ENCODE measurements around the gene CAV3. TPM values are rescaled to one million over a fixed set of nuclear protein-coding genes. Genes with fewer than 3 reads are reported as not detected.

The CAV3 gene
- total RNA-seq, 1 donor from 2014 or later: 143 TPM

DNA sequence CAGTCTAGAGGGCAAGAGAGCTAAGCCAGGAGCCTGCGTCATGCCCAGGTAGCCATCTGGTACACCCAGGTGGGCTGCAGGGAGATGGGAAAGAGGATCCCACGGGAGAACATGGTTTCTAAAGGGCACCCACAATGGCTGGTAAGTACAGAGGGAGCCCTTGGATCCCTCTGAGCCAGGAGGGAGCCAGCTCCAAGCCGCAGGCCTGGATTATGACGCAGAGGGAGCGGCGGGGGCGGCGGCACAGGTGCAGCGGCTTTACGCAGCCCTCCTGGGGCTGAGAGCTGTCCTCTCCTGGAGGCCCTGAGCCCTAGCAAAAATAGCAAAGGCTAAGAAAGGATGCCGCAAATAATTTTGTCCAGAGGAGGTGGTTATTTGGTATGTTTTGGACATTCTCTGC lies 2.8 kb downstream of the CAV3 start:
- peak; percentile 59 for DNase-seq

DNA sequence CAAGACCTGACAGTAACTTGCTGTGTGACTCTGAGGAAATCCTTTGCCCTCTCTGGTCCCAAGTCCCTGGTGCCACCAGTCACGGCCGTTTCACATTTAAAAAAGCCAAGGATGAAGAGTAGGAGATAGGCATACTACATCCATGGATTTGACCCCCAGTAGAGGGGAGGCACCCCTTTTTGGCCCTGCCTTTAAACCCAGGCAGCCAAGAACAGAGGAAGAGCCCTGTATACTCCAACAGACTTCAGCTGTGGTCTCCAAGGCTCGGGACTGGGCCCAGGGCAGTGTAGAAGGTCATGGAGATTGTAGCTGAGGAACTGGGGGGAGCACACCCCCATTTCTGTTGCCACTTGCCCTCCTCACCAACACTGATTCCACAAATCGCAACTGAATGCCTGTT lies 3.7 kb downstream of the CAV3 start:
- no peak for DNase-seq

DNA sequence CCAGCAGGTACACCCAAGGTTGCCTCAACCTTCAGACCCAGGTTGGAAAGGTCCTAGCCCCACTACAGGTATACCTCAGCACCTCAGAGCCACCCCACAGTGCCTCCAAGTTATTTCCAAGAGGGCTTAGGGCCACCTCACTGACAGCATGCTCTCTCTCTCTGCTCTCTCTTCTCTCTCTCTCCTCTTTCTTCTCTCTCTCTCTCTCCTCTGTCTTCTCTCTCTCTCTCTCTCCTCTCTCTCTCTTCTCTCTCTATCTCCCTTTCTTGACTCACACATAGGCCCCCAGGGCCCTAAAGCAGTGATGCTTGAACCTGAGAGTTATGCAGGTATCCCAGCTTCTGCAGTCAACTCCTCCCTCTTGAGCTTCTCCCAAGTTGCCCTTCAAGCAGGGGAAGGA lies 4.2 kb downstream of the CAV3 start:
- no peak for DNase-seq

DNA sequence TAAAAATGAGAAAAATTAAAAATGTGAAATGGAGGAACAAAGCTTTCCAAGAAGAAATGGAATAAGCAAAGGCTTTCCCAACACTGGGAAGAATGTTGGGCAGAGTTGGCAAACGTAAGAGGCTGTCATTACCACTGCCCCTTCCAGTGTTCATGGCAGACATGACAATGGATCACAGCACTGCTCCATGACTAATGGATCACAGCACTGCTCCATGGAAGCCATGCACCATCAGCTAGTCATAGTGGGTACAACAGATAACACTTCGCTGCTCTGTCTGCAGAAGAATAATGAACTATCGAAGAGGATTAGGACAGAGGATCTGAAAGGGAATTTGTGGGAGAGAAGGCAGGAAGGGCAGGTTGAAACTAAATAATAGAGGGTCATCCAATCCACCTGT lies 5.0 kb downstream of the CAV3 start:
- no peak for DNase-seq

DNA sequence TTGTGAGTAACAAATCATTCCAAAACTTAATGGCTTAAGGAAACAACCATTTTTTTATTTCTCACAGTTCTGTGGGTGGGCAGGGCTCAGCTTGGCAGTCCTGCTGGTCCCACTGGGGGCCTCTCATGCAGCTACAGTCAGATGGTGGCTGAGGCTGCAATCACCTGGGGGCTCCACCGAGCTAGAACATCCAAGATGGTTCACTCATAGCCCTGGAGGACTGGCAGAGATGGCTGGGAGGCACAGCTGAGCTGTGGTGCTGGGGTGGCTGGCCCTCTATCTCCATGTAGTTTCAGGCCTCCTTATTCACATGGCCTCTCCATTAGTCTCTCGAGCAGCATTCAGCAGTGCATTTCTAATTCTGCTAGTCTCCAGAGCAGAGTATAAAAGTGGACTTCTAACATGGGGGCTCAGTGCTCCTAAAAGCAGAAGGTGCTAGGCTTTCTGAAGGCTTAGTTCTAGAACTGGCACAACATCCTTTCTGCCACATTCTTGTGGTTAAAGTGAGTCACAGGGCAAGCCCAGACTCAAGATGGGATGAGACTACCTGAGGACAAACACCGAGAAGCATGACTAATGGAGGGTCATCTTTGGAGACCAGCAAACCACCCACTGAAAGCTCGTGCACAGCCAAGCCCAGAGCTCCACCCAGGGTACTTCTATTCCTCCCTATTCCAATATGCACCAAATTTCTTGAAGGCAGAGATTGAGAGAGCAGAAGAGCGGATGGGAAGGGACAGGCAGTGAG lies 6.3 kb downstream of the CAV3 start:
- no peak for DNase-seq

DNA sequence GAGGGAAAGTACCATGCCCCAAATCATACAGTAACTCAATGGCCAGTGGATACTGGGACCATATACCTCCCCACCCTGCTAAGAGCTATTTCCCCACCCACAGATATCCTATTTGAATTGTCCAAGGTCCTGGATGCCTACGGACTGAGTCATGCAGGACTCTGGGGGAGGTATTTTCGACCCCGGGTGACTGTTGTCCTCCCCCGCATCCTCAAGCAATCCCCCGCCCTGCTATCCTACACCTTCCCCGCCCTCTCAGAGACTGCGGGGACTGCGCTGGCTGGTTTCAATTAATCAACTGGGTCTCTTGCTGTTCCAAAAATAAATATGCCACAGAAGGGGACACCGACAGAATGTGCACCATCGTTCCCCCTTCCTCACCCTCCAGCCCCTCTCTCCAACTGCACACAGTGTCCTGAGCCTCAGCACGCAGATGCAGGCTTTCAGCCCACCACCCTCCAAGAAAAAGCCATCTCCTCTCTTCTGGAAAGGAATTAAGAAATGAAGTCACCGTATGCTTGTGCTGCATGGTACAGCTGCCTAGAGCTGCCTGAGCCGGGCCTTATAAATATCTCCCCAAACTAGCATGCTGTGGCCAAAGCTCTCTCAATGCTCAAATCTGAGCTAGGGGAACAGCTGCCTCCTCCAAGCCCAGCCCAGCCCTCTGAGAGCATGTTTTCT lies 8.1 kb downstream of the CAV3 start:
- DNase-seq: peak; percentile 87

DNA sequence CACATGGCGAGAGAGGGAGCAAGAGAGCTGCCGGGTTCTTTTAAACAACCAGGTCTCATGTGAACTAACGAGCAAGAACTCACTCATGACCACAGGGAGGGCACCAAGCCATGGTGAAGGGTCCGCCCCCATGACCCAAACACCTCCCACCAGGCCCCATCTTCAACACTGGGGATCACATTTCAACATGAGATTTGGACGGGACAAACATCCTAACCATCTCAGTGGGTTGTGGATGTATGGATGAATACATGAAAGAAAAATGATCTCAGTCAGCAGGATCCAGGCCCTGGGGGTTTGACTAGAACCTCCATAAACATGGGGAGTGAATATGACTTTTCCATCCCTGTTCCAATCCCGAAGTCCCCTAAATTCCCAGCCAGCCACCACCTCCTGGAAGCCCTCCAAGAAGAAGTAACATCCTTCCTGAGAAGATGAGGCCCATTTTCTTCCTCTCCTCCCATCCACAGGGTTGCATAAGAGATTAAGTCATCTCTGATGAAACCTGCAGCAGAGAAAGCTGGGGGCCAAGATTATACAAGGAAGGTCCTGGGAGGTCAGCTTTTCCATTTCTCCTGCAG lies 9.5 kb downstream of the CAV3 start:
- DNase-seq: no peak

DNA sequence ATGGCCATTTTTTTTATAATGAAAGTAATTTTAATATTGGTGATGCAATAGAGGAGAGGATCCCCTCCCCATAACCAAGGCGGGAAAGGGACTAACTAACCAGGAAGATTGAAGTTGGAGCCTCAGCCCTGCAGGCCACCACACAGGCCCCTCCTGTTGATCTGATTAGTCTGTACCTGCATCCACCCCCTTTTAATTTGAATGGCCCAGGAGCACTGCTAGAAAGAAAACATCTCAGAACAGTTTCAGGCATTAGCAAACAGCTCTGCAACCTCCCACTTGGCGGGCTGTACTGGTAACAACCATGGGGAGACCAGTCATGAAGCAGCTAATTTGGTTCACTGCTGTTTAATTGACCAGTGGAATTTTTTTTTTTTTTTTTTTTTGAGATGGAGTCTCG lies 10.3 kb downstream of the CAV3 start:
- no peak for DNase-seq

DNA sequence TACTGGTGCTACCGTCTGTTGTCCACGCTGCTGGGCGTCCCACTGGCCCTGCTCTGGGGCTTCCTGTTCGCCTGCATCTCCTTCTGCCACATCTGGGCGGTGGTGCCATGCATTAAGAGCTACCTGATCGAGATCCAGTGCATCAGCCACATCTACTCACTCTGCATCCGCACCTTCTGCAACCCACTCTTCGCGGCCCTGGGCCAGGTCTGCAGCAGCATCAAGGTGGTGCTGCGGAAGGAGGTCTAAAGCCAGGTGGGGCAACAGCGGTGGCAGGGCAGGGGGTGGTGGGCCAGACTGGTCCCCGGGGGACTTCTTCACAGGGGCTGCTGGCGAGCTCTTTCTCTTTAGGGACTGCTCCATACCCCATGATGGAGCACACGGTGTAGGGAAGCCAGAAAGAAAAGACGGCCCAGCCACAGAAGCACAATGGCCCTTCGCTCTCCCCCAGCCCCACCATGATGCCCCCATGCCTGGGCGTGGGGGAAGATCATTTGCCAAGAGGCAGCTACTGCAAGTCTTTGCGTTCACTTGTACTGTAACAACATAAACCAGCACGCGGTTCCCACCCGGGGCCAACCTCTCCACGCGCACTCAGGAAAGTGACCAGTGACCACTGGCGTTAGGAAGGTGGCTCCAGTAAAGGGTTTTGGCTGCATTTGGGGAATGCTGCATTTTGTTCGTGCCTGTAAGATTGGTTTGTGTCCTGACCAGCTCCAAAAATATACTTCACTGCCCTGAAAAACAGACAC lies 12.2 kb downstream of the CAV3 start:
- DNase-seq: no peak

DNA sequence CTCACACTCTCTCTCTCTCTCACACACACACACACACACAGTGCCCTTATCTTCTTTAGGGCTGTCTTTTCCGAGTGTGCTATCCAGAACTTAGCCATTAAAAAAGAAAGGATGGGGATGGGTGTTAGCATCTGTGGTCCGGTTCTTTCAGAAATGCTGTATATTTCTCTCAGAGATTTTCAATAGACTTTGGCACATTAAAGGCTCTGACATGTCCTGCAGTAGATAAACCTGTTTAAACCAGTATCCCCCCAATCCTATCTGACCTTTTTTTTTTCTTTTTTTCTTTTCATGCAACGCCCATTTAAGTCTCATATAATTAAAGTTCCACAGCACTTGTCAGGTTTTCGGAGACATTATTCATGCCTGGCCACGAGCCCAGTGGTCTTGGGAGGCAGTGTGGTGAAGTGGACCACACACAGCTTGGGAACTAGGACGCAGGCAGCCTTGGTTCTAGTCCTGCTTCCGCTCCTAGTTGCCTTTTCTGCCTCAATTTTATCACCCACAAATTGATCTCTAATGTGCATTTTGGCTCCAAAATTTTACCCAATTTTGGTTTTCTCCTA lies 13.3 kb downstream of the CAV3 start:
- no peak for DNase-seq

DNA sequence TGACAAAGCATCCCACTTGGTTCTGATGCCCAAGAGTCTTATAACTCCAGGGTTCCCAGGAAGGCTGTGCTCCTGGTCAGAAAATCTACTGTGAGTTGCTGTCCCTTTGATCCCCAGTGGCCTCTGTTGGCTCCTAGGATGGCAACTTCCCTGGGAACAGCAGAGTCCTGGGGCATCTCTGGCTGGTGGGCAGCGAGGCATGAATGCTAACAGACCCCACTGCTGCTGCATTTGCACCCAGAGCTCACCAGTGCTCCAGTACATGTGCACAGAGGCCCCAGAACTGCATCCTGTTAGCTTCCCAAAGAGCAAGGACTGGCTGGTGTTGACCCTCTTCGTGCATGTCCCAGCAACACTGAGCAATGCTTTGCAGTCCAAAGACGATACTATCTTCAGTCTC lies 15.7 kb downstream of the CAV3 start:
- DNase-seq: no peak

DNA sequence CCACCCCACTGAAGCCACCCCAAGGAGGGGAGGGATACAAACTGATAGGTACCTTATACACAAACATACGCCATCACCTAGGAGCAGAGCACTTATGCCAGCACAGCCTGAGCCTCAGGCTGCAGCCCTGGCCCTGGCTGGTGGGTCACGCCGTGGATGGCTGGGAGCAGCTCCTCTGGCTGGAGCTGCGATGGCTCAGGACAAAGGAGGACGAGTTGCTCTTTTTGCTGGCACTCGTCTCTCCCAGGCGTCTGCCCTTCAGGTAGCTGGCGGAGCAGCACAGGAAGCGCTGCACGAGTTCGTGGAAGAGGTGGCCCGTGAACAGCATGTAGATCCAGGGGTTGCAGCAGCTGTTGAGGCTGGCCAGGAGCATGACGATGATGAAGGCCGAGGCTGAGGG lies 19.2 kb downstream of the CAV3 start:
- DNase-seq: no peak

DNA sequence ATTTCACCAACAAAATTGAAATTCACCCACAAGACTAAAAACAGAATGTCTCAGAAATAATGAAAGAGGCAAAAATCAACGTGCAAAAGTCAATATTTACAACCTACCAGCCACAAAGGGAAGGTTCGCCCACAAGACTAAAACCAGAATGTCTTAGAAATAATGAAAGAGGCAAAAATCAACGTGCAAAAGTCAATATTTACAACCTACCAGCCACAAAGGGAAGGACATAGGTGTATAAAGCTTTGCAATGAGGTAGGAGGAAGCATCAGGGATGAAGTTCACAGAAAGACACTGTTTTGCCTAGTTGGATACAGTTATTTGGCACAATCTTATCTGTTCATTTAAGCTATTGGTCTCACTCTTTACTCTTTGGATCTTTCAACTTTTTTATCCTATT lies 21.5 kb downstream of the CAV3 start:
- no peak for DNase-seq

DNA sequence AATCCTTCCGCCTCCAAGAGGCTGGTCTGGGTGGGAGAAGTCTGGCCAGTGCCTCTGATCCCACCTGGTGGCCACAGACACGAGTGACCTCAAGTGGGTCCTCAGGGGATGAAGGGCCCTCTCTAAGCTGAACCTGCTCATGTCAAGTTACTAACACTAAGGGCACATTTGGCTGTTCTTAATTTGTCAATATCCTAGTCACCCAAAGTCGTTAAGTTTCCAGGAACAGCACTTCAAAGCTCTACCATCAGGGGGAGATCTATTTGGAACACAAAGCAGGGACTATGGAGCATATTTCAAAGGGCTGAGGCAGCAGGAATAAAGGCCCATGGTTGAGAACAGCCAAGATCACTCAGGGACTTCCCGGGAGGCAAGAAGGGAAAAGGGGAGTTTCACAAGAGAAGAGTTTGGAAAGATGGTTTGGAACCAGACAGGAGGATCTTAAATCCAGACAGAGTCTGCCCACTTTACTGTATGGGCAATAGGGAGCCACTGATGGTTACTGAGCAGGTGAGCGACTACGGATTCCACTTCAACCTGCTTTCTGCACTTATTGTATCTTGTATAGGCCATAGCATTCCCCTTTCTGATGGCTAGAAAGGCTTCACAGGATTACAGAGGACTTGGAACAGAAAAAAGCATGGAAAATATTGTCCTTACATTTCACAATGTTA lies 22.1 kb downstream of the CAV3 start:
- no peak for DNase-seq

DNA sequence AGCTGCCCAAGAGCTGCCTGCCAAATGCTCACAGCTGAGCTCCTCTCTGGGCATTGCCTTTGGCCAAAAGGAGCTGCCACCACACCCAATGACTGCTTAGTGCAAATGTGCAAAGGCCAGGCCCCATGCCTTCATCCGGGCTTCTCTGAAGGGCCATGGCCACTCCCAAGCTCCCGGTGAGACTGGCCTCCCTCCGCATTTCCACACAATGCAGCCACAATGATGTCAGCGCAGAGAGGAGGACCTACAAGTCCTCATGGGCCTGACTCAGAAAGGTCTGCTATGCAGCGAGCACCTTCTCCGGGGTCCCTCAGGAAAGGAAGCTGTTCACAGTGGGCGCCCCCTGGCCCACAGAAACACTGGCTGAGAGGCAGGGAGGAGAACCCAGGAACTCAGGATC lies 23.1 kb downstream of the CAV3 start:
- peak; percentile 45 for DNase-seq

DNA sequence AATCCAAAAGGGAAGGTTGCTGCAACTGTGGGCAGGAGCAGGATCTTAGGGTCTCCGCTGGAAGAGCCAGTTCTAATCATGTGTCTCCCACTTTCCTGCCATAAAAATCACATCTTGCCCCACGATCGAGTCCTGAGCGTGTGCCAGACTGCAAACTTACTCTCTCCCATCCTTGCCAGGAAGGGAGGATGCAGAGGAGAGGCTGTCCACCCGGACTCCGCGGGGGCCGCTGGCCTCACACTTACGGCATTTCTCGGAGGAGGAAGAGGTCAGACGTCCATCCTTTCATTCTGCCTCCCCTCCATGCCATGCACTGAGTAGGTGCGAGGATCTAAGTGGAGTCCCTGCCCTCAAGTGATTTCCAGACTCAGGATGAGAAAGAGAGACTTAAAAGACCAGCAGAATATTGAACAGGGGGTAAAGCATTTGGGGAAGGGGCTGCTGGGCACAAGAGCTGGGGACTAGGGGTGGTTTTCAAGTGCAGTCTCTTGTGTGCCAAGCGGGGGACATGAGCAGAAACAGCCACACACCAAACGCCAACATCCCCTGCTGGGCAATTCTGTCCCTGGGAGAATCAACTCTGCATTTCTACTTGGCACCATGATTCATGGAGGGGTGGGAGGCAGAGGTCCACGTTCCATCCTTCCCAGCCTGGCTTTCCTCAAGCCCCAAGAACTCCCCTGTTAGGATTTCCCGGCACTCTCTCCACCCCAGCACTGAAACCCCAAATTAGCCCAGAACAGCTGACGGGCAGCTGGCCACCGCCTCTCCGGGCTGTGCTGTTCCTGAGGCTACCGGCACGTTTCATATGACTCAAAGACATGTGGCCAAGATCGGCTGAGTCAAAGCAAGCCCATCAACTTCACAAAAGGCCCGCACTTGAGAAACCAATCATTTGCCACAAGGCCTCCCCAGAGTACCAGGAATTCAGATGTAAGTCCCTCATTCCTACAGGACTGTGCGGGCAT lies 24.2 kb downstream of the CAV3 start:
- peak; percentile 91 for DNase-seq

DNA sequence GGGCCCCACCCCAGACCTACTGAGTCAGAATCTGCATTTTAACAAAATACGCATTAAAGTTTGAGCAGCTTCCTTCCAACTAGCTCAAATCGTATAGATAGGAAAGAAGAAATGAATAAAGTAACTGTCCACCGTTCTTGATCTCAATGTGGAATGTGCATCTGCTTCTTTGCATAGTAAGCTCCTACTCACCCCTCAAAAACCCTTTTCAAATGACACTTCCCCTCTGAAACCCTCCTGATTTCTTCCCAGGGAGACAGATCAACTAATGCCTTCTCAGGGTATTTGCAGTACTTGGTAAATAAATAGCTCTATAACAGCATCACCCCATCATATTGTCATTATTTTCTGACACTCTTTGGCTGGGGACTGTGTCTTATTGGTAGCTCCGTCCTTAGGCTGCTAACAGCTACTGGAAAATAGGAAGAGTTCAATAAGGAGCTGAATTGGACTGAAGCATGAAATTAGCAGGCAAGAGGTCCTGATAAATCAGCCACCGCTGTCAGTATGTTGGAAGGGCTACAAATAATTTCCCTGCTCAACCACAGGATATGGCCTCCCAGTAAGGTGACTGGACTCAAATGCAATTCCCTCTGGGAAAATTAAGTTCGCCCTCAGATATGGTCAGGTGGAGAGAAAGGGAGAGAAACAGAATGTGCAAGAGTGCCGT lies 25.6 kb downstream of the CAV3 start:
- DNase-seq: no peak

DNA sequence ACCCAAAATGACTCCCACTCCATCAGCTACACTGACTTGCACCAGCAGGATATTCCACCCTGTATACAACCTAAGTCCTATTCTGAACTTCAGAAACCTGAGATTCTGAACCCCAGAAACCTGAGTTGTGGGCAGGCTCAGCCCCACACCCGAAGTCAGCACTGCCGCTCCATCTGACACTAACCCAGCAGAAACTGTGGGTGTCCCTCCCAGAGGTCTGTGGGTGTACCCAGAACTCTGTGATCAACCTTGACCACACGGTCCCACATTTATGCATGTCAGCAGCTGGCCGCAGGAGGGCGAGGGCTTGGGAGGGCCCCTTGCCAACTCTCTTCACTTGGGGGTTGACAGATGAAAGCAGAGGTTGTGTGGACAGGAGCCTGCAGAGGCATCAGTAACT lies 26.5 kb downstream of the CAV3 start:
- DNase-seq: no peak

DNA sequence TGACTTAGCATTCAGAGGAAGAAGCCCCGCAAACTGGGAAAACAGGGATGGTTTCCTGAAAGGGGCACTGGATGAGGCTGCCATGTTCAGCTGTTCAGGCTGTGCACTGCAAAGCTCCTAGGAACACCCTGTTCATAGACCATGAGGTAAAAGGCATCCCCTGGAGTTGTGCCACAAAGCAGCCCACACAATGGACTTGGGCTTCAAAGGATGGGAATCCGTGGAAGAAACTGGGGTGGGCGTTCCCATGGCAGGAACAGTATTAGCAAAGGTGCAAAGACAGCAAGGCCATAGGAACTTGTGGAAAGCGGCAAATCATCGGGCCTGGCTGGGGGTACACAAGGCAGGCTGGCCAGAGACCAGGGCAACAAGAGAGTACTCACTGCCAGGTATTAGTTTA lies 26.9 kb downstream of the CAV3 start:
- no peak for DNase-seq

DNA sequence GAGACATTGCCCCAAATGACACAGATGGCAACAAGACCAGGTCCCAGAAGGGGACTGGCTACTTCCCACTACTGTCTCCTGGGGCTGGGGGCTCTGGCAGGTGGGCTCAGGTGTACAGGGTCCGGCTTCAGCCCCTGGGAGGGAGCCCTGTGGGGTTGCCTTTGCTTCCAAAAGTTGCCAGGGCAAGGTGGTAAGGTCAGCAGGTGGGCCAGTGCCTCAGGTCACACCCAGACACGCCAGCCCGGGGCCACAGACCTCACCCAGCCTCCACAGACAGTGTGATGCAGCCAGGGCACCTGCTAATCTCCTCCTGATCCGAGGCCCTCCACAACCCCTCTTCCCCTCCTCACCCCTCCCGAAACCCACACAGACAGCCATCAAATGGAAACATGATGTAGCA lies 28.3 kb downstream of the CAV3 start:
- DNase-seq: no peak

All from tongue (tissue), 2 donors.